DND-41 (cell line): ENCODE results near the gene CSN3.

Experiments used
- ATAC-seq: fragments of 200-7000 bp; cut with Tn5 transposase; 3 replicates; pipeline ENCODE4 v1.9.1; 2021; ENCODE audit warnings: low read depth; ENCODE audit not compliant: insufficient read depth
- DNase-seq: peaks from one replicate; pipeline ENCODE4 v3.0.0-alpha.2; 2020
- H2AFZ ChIP-seq: 2 replicates; pipeline ENCODE4 v1.6.0; 2012; ENCODE audit warnings: low read depth, low read length
- H3K27ac ChIP-seq: 2 replicates; pipeline ENCODE4 v1.5.1; 2012; ENCODE audit warnings: low read length, inconsistent platforms
- H3K27me3 ChIP-seq: fragments of 200-600 bp; sonication (generic); 2 replicates; pipeline ENCODE4 v1.6.0; 2012; ENCODE audit warnings: low read length, mild to moderate bottlenecking, inconsistent platforms; ENCODE audit not compliant: insufficient read depth, poor library complexity
- H3K36me3 ChIP-seq: 2 replicates; pipeline ENCODE4 v1.5.1; 2012; ENCODE audit warnings: low read length, inconsistent platforms; ENCODE audit not compliant: insufficient read depth
- H3K4me1 ChIP-seq: 2 replicates; pipeline ENCODE4 v1.5.1; 2012; ENCODE audit warnings: mild to moderate bottlenecking, low read length; ENCODE audit not compliant: insufficient read depth
- H3K4me2 ChIP-seq: 2 replicates; pipeline ENCODE4 v1.6.0; 2012; ENCODE audit warnings: mild to moderate bottlenecking, moderate library complexity, low read length, inconsistent platforms; ENCODE audit not compliant: insufficient read depth
- H3K4me3 ChIP-seq, 2 experiments: fragments of 200-600 bp in 1 of 2; shearing (Covaris generic) in 1 of 2; 2 replicates each; pipeline ENCODE4 v1.5.1; 2012 to 2016; ENCODE audit warnings: inconsistent platforms in 2 of 2, low read length in 2 of 2, mild to moderate bottlenecking in 2 of 2, low read depth in 1 of 2, moderate library complexity in 1 of 2
- H3K79me2 ChIP-seq: 2 replicates; pipeline ENCODE4 v1.6.0; 2012; ENCODE audit warnings: low read length, inconsistent platforms; ENCODE audit not compliant: insufficient read depth
- H3K9ac ChIP-seq: 2 replicates; pipeline ENCODE4 v1.6.0; 2012; ENCODE audit warnings: low read depth, mild to moderate bottlenecking, inconsistent platforms, low read length, moderate library complexity
- H3K9me3 ChIP-seq: 2 replicates; pipeline ENCODE4 v1.5.1; 2012; ENCODE audit warnings: low read length, moderate library complexity, mild to moderate bottlenecking, inconsistent platforms; ENCODE audit not compliant: insufficient read depth, severe bottlenecking
- H4K20me1 ChIP-seq: 2 replicates; pipeline ENCODE4 v1.6.0; 2012; ENCODE audit warnings: low read length; ENCODE audit not compliant: insufficient read depth
- EZH2 ChIP-seq: IDR thresholded peaks from 3 replicates; pipeline ENCODE4 v1.6.1; 2012; ENCODE audit warnings: borderline replicate concordance, low read depth, mild to moderate bottlenecking, moderate library complexity, low read length, inconsistent platforms; ENCODE audit not compliant: severe bottlenecking
- TF ChIP-seq, protein P1 (sequence below): IDR thresholded peaks from 2 replicates; pipeline ENCODE4 v1.5.1; 2012; ENCODE audit warnings: borderline replicate concordance, low read length, moderate library complexity, mild to moderate bottlenecking; ENCODE audit not compliant: poor library complexity, severe bottlenecking; ENCODE audit errors: extremely low read depth

CSN3 gene

DNA sequence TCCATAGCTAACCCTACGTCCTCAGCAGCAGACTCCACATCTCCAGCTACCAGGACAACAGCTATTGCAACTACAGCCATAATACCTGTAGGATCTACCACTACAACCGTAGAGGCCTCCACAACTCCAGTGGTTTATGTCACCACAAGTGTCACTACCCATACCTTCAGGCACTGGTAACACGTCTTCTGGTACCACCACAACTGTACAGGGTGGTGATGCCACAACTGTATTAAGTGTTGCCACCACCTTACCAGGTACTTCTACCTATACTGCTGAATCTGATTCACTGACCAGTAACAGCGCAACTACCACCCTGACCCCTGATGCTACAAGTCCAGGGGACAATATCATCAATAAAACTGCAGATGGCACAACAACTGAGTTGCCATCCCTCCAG lies 57.8 kb downstream of the CSN3 start:
- Histone ChIP-seq H3K4me3 (no peak overlapping the region), H4K20me1 (no peaks in the 10 kb centered on the region), H3K27me3 (no peaks in the 10 kb centered on the region), H2AFZ (no peak overlapping the region), H3K4me2 (no peak overlapping the region), H3K9ac (no peak overlapping the region), H3K9me3 (no peaks in the 10 kb centered on the region), H3K4me1 (no peaks in the 10 kb centered on the region), H3K36me3 (no peaks in the 10 kb centered on the region), H3K79me2 (no peaks in the 10 kb centered on the region), H3K27ac (no peak overlapping the region)
- TF ChIP-seq, protein P1, sequence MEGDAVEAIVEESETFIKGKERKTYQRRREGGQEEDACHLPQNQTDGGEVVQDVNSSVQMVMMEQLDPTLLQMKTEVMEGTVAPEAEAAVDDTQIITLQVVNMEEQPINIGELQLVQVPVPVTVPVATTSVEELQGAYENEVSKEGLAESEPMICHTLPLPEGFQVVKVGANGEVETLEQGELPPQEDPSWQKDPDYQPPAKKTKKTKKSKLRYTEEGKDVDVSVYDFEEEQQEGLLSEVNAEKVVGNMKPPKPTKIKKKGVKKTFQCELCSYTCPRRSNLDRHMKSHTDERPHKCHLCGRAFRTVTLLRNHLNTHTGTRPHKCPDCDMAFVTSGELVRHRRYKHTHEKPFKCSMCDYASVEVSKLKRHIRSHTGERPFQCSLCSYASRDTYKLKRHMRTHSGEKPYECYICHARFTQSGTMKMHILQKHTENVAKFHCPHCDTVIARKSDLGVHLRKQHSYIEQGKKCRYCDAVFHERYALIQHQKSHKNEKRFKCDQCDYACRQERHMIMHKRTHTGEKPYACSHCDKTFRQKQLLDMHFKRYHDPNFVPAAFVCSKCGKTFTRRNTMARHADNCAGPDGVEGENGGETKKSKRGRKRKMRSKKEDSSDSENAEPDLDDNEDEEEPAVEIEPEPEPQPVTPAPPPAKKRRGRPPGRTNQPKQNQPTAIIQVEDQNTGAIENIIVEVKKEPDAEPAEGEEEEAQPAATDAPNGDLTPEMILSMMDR, result no peak
- TF ChIP-seq EZH2, result no peak
- ATAC-seq, result no peak
- no peak for DNase-seq
